Measurements from ENCODE around the gene AFF4. TPM values are rescaled to one million over a fixed set of nuclear protein-coding genes. Genes with fewer than 3 reads are reported as not detected.

The AFF4 gene
- total RNA-seq, 1 experiment from 2014 or later = 85.3 TPM

- Histone ChIP-seq H3K27me3 (replicated peaks; ENCODE audit: insufficient read depth, low read depth, low read length, poor library complexity) (peaks cover 9% of the 10 kb centered on the region), H3K4me3 (ENCODE audit: low read depth, low read length, poor library complexity, severe bottlenecking) (no peak overlapping the region), H3K9me3 (ENCODE audit: low read depth, low read length, poor library complexity, severe bottlenecking) (no peaks in the 10 kb centered on the region), H3K4me1 (ENCODE audit: insufficient read depth, low read length, poor library complexity, severe bottlenecking) (peaks cover 2% of the 10 kb centered on the region), H3K36me3 (ENCODE audit: insufficient read depth, low read length, poor library complexity, severe bottlenecking) (no peaks in the 10 kb centered on the region), H3K27ac (ENCODE audit: low read depth, low read length, poor library complexity, severe bottlenecking) (no peak overlapping the region)
- intact Hi-C loops (cut with micrococcal nuclease; ENCODE audit: unreplicated experiment) = no loop called here
- CTCF ChIA-PET = no interaction called here
- no peak for TF ChIP-seq EZH2 (IDR thresholded peaks at IDR 0.05; ENCODE audit: borderline replicate concordance, low read depth, low read length, poor library complexity, severe bottlenecking)
- TF ChIP-seq, protein P1, sequence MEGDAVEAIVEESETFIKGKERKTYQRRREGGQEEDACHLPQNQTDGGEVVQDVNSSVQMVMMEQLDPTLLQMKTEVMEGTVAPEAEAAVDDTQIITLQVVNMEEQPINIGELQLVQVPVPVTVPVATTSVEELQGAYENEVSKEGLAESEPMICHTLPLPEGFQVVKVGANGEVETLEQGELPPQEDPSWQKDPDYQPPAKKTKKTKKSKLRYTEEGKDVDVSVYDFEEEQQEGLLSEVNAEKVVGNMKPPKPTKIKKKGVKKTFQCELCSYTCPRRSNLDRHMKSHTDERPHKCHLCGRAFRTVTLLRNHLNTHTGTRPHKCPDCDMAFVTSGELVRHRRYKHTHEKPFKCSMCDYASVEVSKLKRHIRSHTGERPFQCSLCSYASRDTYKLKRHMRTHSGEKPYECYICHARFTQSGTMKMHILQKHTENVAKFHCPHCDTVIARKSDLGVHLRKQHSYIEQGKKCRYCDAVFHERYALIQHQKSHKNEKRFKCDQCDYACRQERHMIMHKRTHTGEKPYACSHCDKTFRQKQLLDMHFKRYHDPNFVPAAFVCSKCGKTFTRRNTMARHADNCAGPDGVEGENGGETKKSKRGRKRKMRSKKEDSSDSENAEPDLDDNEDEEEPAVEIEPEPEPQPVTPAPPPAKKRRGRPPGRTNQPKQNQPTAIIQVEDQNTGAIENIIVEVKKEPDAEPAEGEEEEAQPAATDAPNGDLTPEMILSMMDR (conservative IDR thresholded peaks at IDR 0.05; ENCODE audit: low read depth, low read length) = no peak
- no peak for DNase-seq (ENCODE audit: low spot score)
- POLR2A ChIA-PET (ENCODE audit: low non-redundant PET) = interaction anchor here (0.6 to 0.7 kb wide), 2 partner anchors 596 to 1932 kb away, joined by 3 read pairs; no protein-coding TSS in a partner anchor
- BruUV-seq (replicated peaks) = no TSS peak
Measured at GRCh38 chr5:132825834-132826391, 137.5 kb downstream of the AFF4 start.

Other genes starting within 250 kb of the AFF4 start
- 17.3 and 19.1 TPM in 2 replicates for gene KIF3A, start 226.1 kb downstream of the AFF4 start, total RNA-seq (2021)
- 0.11 TPM in 1 of 2 replicates, not detected in the other for gene CCNI2, start 216.2 kb downstream of the AFF4 start, total RNA-seq (2021)
- 26.4 and 33.0 TPM in 2 replicates for gene SEPTIN8, start 186.4 kb downstream of the AFF4 start, total RNA-seq (2021)
- gene SOWAHA, start 150.3 kb downstream of the AFF4 start, total RNA-seq (2021) = not detected in 2 replicates
- gene SHROOM1, start 133.0 kb downstream of the AFF4 start, total RNA-seq (2021) = 0.28 and 0.54 TPM in 2 replicates
- 0.32 and 1.1 TPM in 2 replicates for gene GDF9, start 97.2 kb downstream of the AFF4 start, total RNA-seq (2021)
- 542 and 564 TPM in 2 replicates for gene UQCRQ, start 97.0 kb downstream of the AFF4 start, total RNA-seq (2021)
- 2.9 and 4.0 TPM in 2 replicates for gene LEAP2, start 90.0 kb downstream of the AFF4 start, total RNA-seq (2021)
- gene ZCCHC10, start 62.9 kb upstream of the AFF4 start, total RNA-seq (2021) = 31.2 and 33.4 TPM in 2 replicates
- gene HSPA4, start 88.4 kb upstream of the AFF4 start, total RNA-seq (2021) = 323 and 337 TPM in 2 replicates

Data from A673 (cell line).